NCI-H748 treated with DMSO at 0.1 percent for 48 hours (cell line): ENCODE results near the gene MGAT4A.
"Not testable (repeated sequence)": the region's sequence is repeated elsewhere in the genome, so short reads cannot be mapped to it uniquely, and the experiment has no call there.

ENCODE experiments used
- DNase-seq: peaks from one replicate; lab custom pipeline; 2025; lab: John Stamatoyannopoulos, UW

MGAT4A gene

GRCh38 chr2:98759827-98760625, 29.1 kb upstream of the MGAT4A start:
- DNase-seq: no peak

DNA sequence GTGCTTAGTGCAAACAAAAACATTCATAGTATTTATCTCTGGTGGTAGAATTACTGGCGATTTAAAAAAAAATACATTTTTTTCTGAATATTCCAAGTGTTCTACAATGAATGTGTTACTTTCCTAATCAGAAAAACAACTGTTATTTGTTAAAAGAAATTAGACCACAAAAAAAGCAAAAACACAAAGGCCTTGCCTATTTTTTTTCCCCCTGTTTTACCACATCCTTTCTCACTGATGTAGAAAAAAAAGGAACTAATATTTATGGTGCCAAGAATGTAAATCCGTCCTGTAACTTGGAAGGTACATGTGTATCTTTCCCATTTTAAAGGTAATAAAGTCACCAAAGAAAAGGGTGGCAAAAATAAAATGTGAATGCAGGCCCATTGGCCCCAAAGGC, 28.4 kb upstream of the MGAT4A start:
- no peak for DNase-seq

DNA sequence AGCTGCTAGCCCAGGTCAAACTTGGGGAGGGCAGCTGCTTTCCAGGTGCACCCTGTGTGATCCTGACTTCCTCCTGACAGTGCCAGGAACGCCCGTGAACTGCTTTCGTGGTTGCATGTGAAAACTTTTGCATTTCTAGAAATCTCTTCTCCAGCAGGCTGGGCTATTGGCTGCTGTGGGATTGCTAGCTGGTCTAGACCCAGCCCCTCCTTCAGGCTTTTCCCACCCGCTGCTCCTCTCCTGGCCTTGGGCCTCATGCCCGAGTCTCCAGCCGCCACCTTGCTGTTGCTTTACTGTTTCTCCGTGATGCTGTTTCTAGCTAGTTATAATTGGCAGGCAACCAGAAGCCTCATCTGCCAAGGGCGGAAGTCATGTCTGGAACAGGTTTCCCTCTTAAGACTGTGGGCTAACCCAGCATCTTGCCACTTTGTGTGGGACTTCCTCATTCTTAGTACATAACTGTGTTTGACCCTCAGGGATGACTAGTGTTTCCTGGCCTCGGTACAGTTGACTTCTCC, 27.0 kb upstream of the MGAT4A start:
- DNase-seq: no peak

- no peak for DNase-seq
Observed at GRCh38 chr2:98753801-98754200, 22.9 kb upstream of the MGAT4A start.

DNA sequence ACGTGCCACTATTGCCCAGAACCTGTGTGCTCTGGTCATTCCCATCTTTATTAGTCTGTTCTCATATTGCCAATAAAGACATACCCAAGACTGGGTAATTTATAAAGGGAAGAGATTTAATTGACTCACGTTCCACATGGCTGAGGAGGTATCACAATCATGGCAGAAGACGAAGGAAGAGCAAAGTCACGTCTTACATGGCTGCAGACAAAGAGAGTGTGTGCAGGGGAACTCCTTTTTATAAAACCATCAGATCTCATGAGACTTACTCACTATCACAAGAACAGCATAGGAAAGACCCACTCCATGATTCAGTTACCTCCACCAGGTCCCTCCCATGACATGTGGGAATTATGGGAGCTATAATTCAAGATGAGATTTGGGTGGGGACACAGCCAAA, 21.8 kb upstream of the MGAT4A start:
- not testable (repeated sequence) for DNase-seq

DNA sequence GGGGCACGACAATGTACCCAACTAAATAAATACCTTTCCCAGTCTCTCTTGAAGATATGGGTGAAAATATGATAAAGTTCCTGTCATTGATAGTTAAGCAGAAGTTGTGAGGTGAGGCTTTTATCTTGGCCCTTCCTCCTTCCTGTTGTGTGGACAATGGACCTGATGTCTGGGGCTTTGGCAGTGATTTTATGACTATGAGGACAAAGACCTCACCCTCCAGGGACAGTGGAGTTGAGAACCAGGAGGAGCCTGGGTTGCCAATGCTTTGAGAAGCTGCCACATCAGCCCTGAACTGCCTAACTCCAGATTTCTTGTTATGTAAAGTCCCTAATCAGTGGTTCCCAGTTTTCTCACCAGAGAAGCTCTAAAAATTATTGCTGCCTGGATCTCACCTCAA, 20.8 kb upstream of the MGAT4A start:
- DNase-seq: no peak

- DNase-seq: no peak
Observed at GRCh38 chr2:98750593-98751282, 19.8 kb upstream of the MGAT4A start.

DNA sequence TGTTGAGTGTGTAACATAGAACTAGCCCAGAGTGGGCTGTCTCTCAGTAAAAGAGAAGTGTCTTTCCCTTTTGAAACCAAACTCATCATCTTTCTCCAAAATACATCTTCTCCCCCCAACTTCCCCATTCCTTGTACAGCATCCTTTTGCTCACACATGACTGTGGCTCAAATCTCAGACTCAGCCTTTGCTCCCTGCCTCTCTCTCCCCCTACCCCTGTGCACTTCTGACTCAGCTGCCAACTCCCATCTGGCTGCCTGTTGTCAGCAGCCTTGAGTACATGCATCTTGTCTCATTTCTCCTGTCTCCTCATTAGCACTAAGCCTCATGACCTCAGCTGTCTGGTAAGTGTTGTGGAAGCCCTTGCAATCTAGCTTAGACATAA, 18.1 kb upstream of the MGAT4A start:
- DNase-seq: no peak

- no peak for DNase-seq
Observed at GRCh38 chr2:98748292-98749065, 17.5 kb upstream of the MGAT4A start.

DNA sequence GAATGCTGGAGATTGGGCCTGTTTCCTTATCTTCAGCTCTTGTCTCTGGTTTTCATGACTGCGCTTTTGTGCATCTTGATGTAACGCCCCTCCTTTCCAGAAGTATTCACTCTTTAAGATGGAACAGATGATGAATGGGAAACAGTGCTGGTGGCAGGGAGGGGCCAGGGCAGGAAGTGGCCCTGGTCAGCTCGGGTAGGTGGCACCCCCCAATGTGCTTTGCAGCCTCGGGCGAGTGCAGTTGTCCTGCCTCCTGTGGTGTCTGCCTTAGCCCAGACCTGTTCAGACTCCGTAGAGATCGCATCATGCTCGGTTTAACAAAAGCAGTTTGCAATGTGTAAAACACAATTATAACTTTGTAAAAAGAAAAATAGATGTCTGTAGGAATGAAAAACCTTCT, 17.0 kb upstream of the MGAT4A start:
- DNase-seq: no peak

DNA sequence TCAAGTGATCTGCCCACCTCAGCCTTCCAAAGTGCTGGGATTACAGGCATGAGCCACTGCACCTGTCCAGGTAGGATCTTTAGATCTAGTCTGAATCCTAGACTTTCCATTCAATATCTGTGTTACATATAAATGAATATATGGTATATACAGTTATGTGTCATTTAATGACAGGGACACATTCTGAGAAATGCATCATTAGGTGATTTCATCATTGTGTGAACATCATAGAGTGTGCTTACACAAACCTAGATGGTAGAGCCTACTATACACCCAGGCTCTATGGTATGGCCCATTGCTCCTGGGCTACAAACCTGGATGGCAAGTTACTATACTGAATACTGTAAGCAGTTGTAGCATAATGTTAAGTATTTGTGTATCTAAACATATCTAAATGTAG, 15.5 kb upstream of the MGAT4A start:
- DNase-seq: no peak

- DNase-seq: no peak
Observed at GRCh38 chr2:98744595-98744994, 13.7 kb upstream of the MGAT4A start.

DNA sequence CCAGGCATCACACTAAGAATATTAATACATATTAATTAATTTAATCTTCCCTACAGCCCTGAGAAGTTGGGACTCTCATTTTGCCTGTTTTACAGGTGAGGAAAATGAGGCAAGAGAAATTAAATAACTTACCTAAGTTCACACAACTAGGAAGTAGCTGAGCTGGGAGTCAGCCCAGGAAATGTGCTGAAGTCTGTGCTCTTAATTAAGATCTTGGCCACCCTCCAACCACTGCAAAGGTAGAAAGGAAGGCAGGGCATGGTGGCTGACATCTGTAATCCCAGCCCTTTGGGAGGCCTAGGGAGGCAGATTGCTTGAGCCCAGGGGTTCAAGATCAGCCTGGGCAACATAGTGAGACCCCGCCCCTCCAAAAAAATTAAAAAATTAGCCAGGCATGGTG, 12.9 kb upstream of the MGAT4A start:
- no peak for DNase-seq

DNA sequence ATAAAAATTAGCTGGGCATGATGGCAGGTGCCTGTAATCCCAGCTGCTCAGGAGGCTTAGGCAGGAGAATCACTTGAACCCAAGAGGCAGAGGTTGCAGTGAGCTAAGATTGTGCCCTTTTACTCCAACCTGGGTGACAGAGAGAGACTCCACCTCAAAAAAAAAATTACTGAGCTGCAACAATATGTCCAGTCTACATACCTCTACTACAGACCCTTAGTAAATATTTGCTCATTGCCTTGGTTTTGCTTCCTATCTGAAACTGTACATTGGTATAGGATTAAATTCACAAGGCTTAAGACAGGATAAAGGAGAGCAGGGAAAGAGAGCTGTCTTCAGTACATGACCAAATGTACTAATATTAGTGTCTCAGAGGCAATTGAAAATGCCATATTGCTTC, 8.1 kb upstream of the MGAT4A start:
- no peak for DNase-seq

GRCh38 chr2:98738304-98738703, 7.4 kb upstream of the MGAT4A start:
- DNase-seq: no peak

- no peak for DNase-seq
Observed at GRCh38 chr2:98737848-98738247, 6.9 kb upstream of the MGAT4A start.

DNA sequence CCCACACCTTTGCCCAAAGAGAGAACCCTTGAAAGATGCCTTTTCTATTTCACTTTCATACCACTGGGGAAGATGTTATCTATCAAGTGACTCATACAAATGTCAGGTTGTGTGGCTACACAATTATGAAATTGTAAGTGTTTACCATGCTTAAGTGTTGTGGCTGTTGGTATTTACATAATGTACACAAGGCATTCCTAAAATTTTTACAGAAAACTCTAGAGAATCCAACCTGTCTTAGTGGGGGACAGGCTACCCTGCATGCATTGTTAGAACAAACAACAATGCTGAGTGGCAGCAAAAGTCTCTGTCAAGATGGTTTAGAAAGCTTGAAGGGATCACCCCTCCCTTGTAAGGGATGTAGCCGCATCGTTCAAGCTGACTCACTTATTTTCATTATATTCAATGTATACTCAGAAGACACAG, 5.5 kb upstream of the MGAT4A start:
- no peak for DNase-seq

GRCh38 chr2:98734823-98735260, 3.9 kb upstream of the MGAT4A start:
- DNase-seq: no peak

GRCh38 chr2:98734162-98734561, 3.2 kb upstream of the MGAT4A start:
- DNase-seq: no peak

DNA sequence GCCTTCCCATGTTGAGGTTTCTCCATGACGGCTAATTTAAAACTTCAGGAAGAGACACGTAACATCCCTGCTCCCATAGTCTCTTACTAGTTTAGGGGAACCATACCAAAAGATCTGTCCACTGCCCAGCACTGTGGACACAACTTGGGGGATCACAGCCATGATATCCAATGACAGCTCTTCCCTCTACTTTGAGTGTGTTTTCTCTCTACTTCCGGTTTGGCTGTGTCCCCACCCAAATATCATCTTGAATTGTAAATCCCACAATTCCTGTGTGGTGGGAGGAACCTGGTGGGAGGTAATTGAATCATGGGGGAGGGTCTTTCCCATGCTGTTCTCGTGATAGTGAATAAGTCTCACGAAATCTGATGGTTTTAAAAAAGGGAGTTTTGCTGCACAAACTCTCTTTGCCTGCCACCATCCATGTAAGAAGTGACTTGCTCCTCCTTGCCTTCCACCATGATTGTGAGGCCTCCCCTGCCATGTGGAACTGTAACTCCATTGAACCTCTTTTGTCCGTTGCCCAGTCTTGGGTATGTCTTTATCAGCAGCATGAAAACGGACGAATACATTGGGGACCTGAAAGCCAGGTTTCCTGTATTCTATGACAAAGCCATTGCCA, 1.6 kb upstream of the MGAT4A start:
- no peak for DNase-seq

- no peak for DNase-seq
Observed at GRCh38 chr2:98731894-98732349, 990 bp upstream of the MGAT4A start.

GRCh38 chr2:98730707-98731040, 258 bp downstream of the MGAT4A start:
- DNase-seq: no peak
